DND-41 (cell line): ENCODE measurements around the gene SRRT.

Experiments used
- EZH2 ChIP-seq: IDR thresholded peaks from 3 replicates; pipeline ENCODE4 v1.6.1; 2012; ENCODE audit warnings: borderline replicate concordance, low read depth, mild to moderate bottlenecking, moderate library complexity, low read length, inconsistent platforms; ENCODE audit not compliant: severe bottlenecking
- TF ChIP-seq, protein P1 (sequence below): IDR thresholded peaks from 2 replicates; pipeline ENCODE4 v1.5.1; 2012; ENCODE audit warnings: borderline replicate concordance, low read length, moderate library complexity, mild to moderate bottlenecking; ENCODE audit not compliant: poor library complexity, severe bottlenecking; ENCODE audit errors: extremely low read depth

GRCh38 chr7:100878013-100878412 lies 3.1 kb downstream of the SRRT start:
- TF ChIP-seq, protein P1, sequence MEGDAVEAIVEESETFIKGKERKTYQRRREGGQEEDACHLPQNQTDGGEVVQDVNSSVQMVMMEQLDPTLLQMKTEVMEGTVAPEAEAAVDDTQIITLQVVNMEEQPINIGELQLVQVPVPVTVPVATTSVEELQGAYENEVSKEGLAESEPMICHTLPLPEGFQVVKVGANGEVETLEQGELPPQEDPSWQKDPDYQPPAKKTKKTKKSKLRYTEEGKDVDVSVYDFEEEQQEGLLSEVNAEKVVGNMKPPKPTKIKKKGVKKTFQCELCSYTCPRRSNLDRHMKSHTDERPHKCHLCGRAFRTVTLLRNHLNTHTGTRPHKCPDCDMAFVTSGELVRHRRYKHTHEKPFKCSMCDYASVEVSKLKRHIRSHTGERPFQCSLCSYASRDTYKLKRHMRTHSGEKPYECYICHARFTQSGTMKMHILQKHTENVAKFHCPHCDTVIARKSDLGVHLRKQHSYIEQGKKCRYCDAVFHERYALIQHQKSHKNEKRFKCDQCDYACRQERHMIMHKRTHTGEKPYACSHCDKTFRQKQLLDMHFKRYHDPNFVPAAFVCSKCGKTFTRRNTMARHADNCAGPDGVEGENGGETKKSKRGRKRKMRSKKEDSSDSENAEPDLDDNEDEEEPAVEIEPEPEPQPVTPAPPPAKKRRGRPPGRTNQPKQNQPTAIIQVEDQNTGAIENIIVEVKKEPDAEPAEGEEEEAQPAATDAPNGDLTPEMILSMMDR: no peak
- no peak for TF ChIP-seq EZH2
